ENCODE data around the gene MSRB1. TPM values are rescaled to one million over a fixed set of nuclear protein-coding genes. Genes with fewer than 3 reads are reported as not detected.

MSRB1 gene
- total and polyA plus RNA-seq, 2 of the 13 experiments (the other 11 are each of a cell fraction or from before 2014, with no cell fraction given) = 32.1 to 75.4 TPM

GRCh38 chr16:1942810-1943726 is at the start of gene MSRB1 (continued):
- peak; percentile 19; the same call in 1 of the 2 replicates for TF ChIP-seq CTCF (CRISPR knock-in tag; IDR thresholded peaks at IDR 0.05)
- no peak for TF ChIP-seq ZNF260 (CRISPR knock-in tag; IDR thresholded peaks at IDR 0.05; ENCODE audit: borderline replicate concordance, low read depth)
- TF ChIP-seq HMGXB4 (CRISPR knock-in tag; IDR thresholded peaks at IDR 0.05; ENCODE audit: borderline replicate concordance in 1 of 2, low read depth in 1 of 2) = peak; percentile 52 to 76
- 0 out of 2 replicates have a peak, but pooled peaks have one; percentile 44 for TF ChIP-seq ZNF546 (CRISPR knock-in tag; conservative IDR thresholded peaks at IDR 0.05)
- TF ChIP-seq NCOA5 (CRISPR knock-in tag; IDR thresholded peaks at IDR 0.05) = no peak
- no peak for TF ChIP-seq ZNF746 (CRISPR knock-in tag; IDR thresholded peaks at IDR 0.05)
- TF ChIP-seq MED8 (CRISPR knock-in tag; IDR thresholded peaks at IDR 0.05; ENCODE audit: insufficient replicate concordance) = peak; percentile 36
- no peak for TF ChIP-seq CHD2 (IDR thresholded peaks at IDR 0.05; ENCODE audit: low read depth, low read length)
- peak; percentile 30; the same call in 1 of the 2 replicates for TF ChIP-seq TCF7 (IDR thresholded peaks at IDR 0.05; ENCODE audit: low read depth)
- no peak; the same call in 1 of the 2 replicates for TF ChIP-seq FOXK1 (CRISPR knock-in tag; IDR thresholded peaks at IDR 0.05; ENCODE audit: borderline replicate concordance, low read depth)
- TF ChIP-seq NCOR1 (IDR thresholded peaks at IDR 0.05; ENCODE audit: borderline replicate concordance, low read length) = no peak
- TF ChIP-seq ZNF562 (CRISPR knock-in tag; IDR thresholded peaks at IDR 0.05; ENCODE audit: borderline replicate concordance) = no peak
- TF ChIP-seq MIER3 (CRISPR knock-in tag; IDR thresholded peaks at IDR 0.05; ENCODE audit: borderline replicate concordance) = 0 out of 2 replicates have a peak, but pooled peaks have one; percentile 14
- TF ChIP-seq MYC (CRISPR knock-in tag; IDR thresholded peaks at IDR 0.05; ENCODE audit: borderline replicate concordance) = peak; percentile 83; the same call in 1 of the 2 replicates
- TF ChIP-seq SP4 (CRISPR knock-in tag; IDR thresholded peaks at IDR 0.05) = peak; percentile 85
- TF ChIP-seq KAT2B (IDR thresholded peaks at IDR 0.05; ENCODE audit: borderline replicate concordance, low read depth, low read length) = no peak
- TF ChIP-seq XRCC5 (optimal IDR thresholded peaks at IDR 0.05; ENCODE audit: low read length) = peak; percentile 40
- TF ChIP-seq ARNTL (CRISPR knock-in tag; IDR thresholded peaks at IDR 0.05) = peak; percentile 62; the same call in 1 of the 2 replicates
- no peak for TF ChIP-seq SNAPC2 (CRISPR knock-in tag; IDR thresholded peaks at IDR 0.05)
- no peak; the same call in 1 of the 2 replicates for TF ChIP-seq ZIK1 (CRISPR knock-in tag; IDR thresholded peaks at IDR 0.05; ENCODE audit: borderline replicate concordance, low read depth)
- no peak for TF ChIP-seq CBX2 (IDR thresholded peaks at IDR 0.05; ENCODE audit: low read depth, low read length)
- no peak for TF ChIP-seq CBX2 (CRISPR knock-in tag; IDR thresholded peaks at IDR 0.05; ENCODE audit: low read depth)
- no peak for TF ChIP-seq PRPF4 (IDR thresholded peaks at IDR 0.05; ENCODE audit: low read depth, low read length, poor library complexity, severe bottlenecking)
- TF ChIP-seq HNRNPH1 (optimal IDR thresholded peaks at IDR 0.05; ENCODE audit: low read depth, low read length) = no peak
- TF ChIP-seq RFXANK (CRISPR knock-in tag; IDR thresholded peaks at IDR 0.05) = no peak

Measured in HepG2 (cell line).